SH-SY5Y (cell line): ENCODE data around the gene FCRL5.

Experiments used
- GATA2 ChIP-seq: IDR thresholded peaks from 2 replicates; pipeline ENCODE4 v1.6.1; 2011; ENCODE audit warnings: mild to moderate bottlenecking, low read depth, low read length
- GATA3 ChIP-seq: IDR thresholded peaks from 2 replicates; pipeline ENCODE4 v1.6.1; 2011; ENCODE audit warnings: low read depth, mild to moderate bottlenecking, low read length, moderate library complexity

Gene FCRL5

GRCh38 chr1:157558119-157558518 is 5.8 kb upstream of the FCRL5 start:
- TF ChIP-seq GATA2 (no peak), GATA3 (no peak)

- TF ChIP-seq GATA2 = no peak
- TF ChIP-seq GATA3 = no peak
These were observed 9.6 kb downstream of the FCRL5 start for GRCh38 chr1:157542676-157543075.

- TF ChIP-seq GATA2 = no peak
- no peak for TF ChIP-seq GATA3
These were observed 11.5 kb downstream of the FCRL5 start for GRCh38 chr1:157540852-157541251.

DNA sequence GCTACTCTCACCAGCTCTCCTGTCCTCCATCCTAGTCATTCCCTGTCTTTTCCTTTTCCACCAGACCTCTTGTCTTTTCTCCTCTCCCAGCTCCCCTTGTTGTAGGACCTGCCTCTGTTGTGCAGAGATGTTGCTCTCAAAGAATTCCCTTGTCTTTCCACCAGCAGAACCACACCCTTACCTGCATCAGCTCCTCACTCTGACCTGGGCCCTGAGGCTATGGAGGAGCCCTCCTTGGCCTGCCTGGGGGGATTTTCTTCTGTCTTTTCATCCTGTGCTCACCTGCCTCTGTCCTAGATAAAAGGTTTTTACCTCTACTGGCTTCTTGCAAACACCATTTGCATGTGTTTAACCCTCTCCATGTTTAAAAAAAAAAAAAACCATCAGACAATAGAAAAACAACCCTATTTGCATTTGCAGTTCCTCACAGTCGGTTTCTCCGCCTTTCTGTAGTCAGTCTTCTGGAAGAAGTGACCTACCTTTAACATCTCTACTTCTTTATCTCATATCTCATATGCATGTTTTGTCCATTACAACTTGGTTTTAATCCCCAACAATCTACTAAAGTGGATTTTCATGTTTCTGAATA is 12.1 kb downstream of the FCRL5 start:
- TF ChIP-seq GATA2 (no peak), GATA3 (no peak)

DNA sequence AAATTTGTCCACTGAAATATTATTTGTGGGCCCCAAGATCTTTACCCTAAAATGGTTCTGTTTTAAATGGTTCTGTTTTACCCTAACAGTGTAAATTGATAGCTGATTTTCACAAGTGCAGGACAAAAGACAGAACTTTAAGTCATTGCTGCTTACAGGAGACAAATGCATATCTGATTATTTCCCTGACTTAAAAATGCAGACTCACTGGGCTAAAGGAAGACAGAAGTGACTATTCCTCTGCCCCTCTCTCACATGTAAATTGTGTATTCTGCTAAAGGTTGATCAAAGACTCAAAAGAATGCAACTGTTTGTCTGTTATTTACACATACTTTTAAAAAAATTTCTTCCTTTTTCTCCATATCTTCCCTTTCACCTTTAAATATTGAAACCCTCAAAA is 12.7 kb downstream of the FCRL5 start:
- TF ChIP-seq GATA3 (no peak), GATA2 (no peak)

- TF ChIP-seq GATA3 = no peak
- TF ChIP-seq GATA2 = no peak
These were observed 19.7 kb downstream of the FCRL5 start for GRCh38 chr1:157532569-157532968.

- TF ChIP-seq GATA2 = no peak
- no peak for TF ChIP-seq GATA3
These were observed 28.4 kb downstream of the FCRL5 start for GRCh38 chr1:157523774-157524493.

- TF ChIP-seq GATA3 (no peak), GATA2 (no peak)
These were observed 31.3 kb downstream of the FCRL5 start for GRCh38 chr1:157521056-157521455.

GRCh38 chr1:157520386-157520935 is 31.9 kb downstream of the FCRL5 start:
- TF ChIP-seq GATA3 (no peak), GATA2 (no peak)

- TF ChIP-seq GATA3 = no peak
- TF ChIP-seq GATA2 = no peak
These were observed 32.9 kb downstream of the FCRL5 start for GRCh38 chr1:157519451-157519850.

- TF ChIP-seq GATA2 = no peak
- no peak for TF ChIP-seq GATA3
These were observed 35.3 kb downstream of the FCRL5 start for GRCh38 chr1:157517016-157517415.

DNA sequence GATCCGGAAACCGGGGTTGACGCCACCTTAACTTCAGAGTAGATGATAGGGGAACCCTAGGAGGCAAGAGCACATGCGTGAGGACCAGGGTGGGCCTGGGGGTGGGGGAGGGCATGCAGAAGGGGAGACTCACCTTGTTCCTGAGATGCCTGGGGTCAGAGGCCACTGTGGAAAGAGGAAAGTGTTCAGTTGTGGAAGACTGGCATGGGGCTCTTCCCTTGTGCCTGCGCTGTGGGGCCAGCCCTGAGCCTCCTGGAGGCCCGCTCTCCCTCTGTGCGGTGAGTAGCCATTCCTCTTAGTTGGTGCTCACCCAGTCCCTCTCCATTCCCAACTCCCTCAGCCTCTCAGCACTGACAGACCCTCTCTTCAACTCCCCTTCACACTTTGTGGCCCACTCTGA is 36.6 kb downstream of the FCRL5 start:
- TF ChIP-seq GATA3 (no peak), GATA2 (no peak)

- TF ChIP-seq GATA2 (no peak), GATA3 (no peak)
These were observed 37.2 kb downstream of the FCRL5 start for GRCh38 chr1:157515141-157515540.

DNA sequence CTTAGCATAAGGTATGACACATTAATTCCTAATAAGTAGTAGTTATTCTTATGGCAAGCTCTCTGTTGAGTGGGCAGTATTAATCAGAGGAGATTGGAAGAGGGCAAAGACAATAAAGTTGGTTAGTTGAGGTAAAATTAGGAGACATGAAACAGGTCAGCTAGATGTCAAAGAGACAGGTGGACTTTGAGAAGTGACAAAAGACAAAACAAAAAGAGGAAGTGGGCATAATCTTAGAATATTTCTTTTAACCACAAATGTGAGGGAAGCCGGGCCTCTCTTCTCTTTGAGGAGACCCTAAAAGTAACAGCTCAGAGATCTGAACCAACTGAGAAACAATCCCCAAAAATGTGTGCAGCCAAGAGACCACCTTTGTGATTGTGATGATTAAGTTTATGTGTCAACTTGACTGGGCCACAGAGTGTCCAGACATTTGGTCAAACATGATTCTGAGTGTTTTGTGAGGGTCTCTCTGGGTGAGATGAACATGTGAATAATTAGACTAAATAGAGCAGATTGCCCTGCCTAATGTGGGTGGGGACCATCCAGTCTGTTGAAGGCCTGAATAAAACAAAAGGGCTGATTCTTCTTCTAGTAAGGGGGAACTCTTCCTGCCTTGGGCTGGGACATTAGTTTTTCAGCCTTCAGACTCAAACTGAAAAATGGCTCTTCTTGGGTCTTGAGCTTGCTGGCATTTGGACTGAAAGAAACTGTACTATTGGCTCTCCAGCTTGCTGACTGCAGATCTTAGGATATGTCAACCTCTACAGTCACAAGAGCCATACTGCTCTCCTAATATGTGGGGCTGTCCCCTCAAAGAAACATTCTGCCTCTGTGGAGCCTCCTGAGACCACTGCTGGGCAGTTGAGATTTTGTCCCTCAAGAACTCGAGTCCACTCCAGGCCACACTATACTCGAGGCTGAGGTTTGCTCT is 40.0 kb downstream of the FCRL5 start:
- TF ChIP-seq GATA3 (no peak), GATA2 (no peak)

DNA sequence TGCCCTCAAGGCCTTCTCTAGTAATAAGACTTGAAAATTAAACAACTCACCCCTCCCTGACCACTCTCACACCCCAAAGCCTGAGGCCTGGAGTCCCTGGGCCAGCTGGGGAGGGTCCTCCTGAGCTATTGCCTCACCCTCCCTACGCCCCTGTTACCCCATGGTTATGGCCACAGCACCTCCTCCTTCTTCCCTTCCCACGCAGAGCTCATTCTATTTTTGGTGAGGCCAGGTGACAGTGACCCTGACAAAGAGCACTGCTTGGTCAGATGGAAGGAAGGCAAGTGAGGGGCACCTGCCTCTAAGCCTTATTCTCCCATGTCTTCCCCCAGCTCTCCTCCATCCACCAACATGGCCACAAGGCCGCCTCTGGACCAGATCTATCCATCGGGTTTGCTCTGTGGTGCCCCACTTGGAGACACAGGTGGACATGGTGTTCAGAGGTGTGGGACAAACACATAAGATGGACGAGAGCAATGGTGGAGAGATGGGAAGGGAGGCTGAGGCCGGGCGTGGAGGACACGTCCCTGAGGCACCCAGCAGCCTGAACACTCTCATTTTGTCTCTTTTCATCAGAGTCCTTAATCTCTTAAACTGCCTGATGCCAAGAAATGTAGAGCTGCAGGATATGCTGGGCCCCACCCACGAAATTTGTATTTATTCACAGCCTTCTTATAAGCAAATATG is 42.6 kb downstream of the FCRL5 start:
- TF ChIP-seq GATA2 = no peak
- no peak for TF ChIP-seq GATA3
